Gastroesophageal sphincter (tissue), 3 donors: Measurements from ENCODE around the gene TGFBR3L.

Experiments
- EP300 ChIP-seq: sonication (generic); formaldehyde crosslinking; IDR thresholded peaks from one replicate; pipeline ENCODE4 v1.6.1; 2017; ENCODE audit warnings: antibody characterized with exemption, mild to moderate bottlenecking
- POLR2A ChIP-seq, 2 donors: fragments of 450-650 bp; IDR thresholded peaks; one replicate each; pipeline ENCODE4 v1.6.1; 2017; ENCODE audit warnings: antibody characterized with exemption in 2 of 2, mild to moderate bottlenecking in 2 of 2, moderate library complexity in 1 of 2
- POLR2AphosphoS5 ChIP-seq: sonication (generic); formaldehyde crosslinking; IDR thresholded peaks from one replicate; pipeline ENCODE4 v1.6.1; 2017; ENCODE audit warnings: antibody characterized with exemption
- TF ChIP-seq, protein P1 (sequence below), 4 experiments: fragments of 200-600 bp in 2 of 4; fragments of 450-650 bp in 2 of 4; sonication (generic) in 1 of 4; IDR thresholded peaks; one replicate each; pipeline ENCODE4 v1.5.1; 2017 to 2019; ENCODE audit warnings: antibody characterized with exemption in 4 of 4, mild to moderate bottlenecking in 2 of 4, moderate library complexity in 2 of 4

DNA sequence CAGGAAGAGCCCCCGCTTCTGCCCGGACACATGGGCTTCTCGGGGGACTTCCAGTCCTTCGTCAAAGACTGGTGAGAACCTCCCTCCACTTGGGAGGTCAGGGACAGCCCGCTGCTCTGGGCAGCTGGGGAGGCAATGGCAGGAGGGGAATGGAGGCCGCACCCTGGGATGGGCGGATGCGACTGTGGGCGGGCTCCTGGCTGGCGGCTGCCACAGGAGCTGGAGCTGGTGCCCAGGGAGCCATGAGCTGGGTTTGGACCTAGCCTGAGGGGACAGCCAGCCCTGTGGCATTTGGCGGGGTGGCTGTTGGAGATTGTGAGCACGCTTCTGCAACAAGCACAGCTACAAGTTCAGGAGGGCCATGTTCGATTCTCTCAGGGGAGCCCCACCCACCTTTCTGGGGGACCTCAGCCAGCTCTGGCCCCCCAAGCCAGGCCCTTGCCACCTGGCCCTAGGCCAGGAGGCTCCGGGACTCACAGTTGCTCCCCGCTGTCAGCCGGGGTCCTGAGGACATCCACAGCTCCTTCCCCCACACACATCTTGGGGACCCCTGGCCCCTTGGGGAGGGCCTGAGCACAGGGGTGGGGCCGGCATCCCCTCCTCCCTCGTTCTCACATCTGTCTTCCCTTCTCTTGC, 3.0 kb upstream of the TGFBR3L start:
- TF ChIP-seq, protein P1, sequence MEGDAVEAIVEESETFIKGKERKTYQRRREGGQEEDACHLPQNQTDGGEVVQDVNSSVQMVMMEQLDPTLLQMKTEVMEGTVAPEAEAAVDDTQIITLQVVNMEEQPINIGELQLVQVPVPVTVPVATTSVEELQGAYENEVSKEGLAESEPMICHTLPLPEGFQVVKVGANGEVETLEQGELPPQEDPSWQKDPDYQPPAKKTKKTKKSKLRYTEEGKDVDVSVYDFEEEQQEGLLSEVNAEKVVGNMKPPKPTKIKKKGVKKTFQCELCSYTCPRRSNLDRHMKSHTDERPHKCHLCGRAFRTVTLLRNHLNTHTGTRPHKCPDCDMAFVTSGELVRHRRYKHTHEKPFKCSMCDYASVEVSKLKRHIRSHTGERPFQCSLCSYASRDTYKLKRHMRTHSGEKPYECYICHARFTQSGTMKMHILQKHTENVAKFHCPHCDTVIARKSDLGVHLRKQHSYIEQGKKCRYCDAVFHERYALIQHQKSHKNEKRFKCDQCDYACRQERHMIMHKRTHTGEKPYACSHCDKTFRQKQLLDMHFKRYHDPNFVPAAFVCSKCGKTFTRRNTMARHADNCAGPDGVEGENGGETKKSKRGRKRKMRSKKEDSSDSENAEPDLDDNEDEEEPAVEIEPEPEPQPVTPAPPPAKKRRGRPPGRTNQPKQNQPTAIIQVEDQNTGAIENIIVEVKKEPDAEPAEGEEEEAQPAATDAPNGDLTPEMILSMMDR (IDR thresholded peaks at IDR 0.05), result no peak
- no peak for TF ChIP-seq POLR2A (IDR thresholded peaks at IDR 0.05)
- no peak for TF ChIP-seq EP300
- TF ChIP-seq POLR2AphosphoS5, result no peak
